Measurements from ENCODE around the gene TRIM42. TPM values are rescaled to one million over a fixed set of nuclear protein-coding genes. Genes with fewer than 3 reads are reported as not detected.
A peak's percentile ranks its signal among the peaks of the same experiment; 100 is the strongest.

TRIM42 gene
- total RNA-seq (2014; rRNA removed; shearing (Covaris generic)) (not detected in 2 replicates), total RNA-seq (2022) (not detected in 2 replicates), Bru-seq, nascent RNA (percentile 6 among the genes with signal in this experiment), BruChase-seq, experiment 1, labeled RNA remaining after a 6-hour chase (not detected), BruChase-seq, experiment 2, labeled RNA remaining after a 2-hour chase (percentile 6 among the genes with signal in this experiment)
- long read RNA-seq = 0 reads

DNA sequence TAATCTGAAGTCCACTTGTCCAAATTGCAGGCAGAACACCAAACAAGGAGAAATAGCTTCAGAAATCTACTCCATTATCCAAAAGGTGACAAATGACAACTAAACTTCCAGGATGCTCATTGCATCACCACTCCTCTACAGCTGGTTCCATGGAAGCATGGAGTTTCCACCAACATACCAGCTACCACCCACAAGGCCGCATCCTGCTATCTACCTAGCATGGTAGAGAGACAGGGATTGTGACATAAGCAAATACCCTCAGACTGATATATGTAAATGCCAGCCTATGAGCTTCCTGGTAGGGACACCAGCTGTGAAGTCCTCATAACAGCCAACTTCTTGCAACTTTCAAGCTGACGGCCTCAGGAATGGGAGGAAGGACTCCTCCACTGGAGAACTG is at the start of gene TRIM42:
TRIM42 (plus strand) TSS at position 301 of the 400 bp plus-strand sequence. CDS start 166 bp downstream, outside the sequence.
- BruUV-seq (replicated peaks) = no TSS peak
- intact Hi-C loops (cut with micrococcal nuclease; ENCODE audit: unreplicated experiment) = no loop called here
- Histone ChIP-seq H3K4me1 (ENCODE audit: insufficient read depth, low read length, poor library complexity, severe bottlenecking) (no peaks in the 10 kb centered on the region), H3K9me2 (ENCODE audit: insufficient read depth, low read length) (no peaks in the 10 kb centered on the region), H3K4me3 (ENCODE audit: low read depth, low read length, poor library complexity, severe bottlenecking) (no peak within 1 kb of the TSS), H2AFZ (ENCODE audit: low read length) (no peak within 1 kb of the TSS), H3K79me2 (ENCODE audit: insufficient read depth, low read depth, low read length) (no peaks in the 10 kb centered on the region), H3K27ac (ENCODE audit: low read depth, low read length, poor library complexity, severe bottlenecking) (no peak within 1 kb of the TSS), H3K4me2 (ENCODE audit: low read length) (no peak within 1 kb of the TSS), H3K36me3 (ENCODE audit: insufficient read depth, low read length) (no peaks in the 10 kb centered on the region), H4K20me1 (ENCODE audit: insufficient read depth, low read length) (no peaks in the 10 kb centered on the region), H3K9me3 (ENCODE audit: low read length) (no peaks in the 10 kb centered on the region)
- no peak for TF ChIP-seq EZH2phosphoT487 (IDR thresholded peaks at IDR 0.05; ENCODE audit: borderline replicate concordance, low read depth, low read length)
- TF ChIP-seq, protein P1, sequence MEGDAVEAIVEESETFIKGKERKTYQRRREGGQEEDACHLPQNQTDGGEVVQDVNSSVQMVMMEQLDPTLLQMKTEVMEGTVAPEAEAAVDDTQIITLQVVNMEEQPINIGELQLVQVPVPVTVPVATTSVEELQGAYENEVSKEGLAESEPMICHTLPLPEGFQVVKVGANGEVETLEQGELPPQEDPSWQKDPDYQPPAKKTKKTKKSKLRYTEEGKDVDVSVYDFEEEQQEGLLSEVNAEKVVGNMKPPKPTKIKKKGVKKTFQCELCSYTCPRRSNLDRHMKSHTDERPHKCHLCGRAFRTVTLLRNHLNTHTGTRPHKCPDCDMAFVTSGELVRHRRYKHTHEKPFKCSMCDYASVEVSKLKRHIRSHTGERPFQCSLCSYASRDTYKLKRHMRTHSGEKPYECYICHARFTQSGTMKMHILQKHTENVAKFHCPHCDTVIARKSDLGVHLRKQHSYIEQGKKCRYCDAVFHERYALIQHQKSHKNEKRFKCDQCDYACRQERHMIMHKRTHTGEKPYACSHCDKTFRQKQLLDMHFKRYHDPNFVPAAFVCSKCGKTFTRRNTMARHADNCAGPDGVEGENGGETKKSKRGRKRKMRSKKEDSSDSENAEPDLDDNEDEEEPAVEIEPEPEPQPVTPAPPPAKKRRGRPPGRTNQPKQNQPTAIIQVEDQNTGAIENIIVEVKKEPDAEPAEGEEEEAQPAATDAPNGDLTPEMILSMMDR (conservative IDR thresholded peaks at IDR 0.05; ENCODE audit: low read length) = no peak
- CTCF ChIA-PET (ENCODE audit: unreplicated experiment) = no interaction called here
- no peak for DNase-seq (ENCODE audit: low spot score)
- POLR2A ChIA-PET = interaction anchor here (1.2 kb wide), 1 partner anchor 9 kb away, joined by 3 read pairs; no protein-coding TSS in a partner anchor

DNA sequence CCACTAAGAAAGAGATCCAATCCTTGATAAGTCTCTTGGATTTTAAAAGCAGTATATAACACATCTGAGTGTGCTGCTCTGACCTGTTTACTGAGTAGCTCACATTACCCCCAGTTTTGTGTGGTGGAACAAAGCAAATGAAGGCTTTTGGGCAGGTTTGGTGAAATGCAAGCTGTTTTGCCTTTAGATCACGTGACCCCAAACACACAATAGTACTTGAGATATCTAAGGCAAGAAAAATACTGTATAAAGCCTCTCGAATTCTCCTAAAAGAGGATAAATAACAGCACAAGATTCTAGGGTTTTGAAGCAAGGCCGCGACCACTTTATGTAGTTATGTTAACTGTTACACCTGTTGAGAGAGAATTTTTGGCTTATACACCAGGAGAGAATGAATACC is 49.3 kb upstream of the TRIM42 start:
- no peaks in the 10 kb centered on the region for H4K20me1 ChIP-seq (ENCODE audit: insufficient read depth, low read length)
- ChIA-PET POLR2A (interaction anchor here (0.6 kb wide), 1 partner anchor 74 kb away, joined by 3 read pairs; no protein-coding TSS in a partner anchor), CTCF (ENCODE audit: unreplicated experiment) (no interaction called here)
- no peaks in the 10 kb centered on the region for H3K79me2 ChIP-seq (ENCODE audit: insufficient read depth, low read depth, low read length)
- H2AFZ ChIP-seq (ENCODE audit: low read length) = no peak overlapping the region
- no peak for TF ChIP-seq EZH2phosphoT487 (IDR thresholded peaks at IDR 0.05; ENCODE audit: borderline replicate concordance, low read depth, low read length)
- TF ChIP-seq, protein P1 (conservative IDR thresholded peaks at IDR 0.05; ENCODE audit: low read length) = no peak
- no peak overlapping the region for H3K4me2 ChIP-seq (ENCODE audit: low read length)
- no peak overlapping the region for H3K4me3 ChIP-seq (ENCODE audit: low read depth, low read length, poor library complexity, severe bottlenecking)
- no peaks in the 10 kb centered on the region for H3K9me3 ChIP-seq (ENCODE audit: low read length)
- no peaks in the 10 kb centered on the region for H3K9me2 ChIP-seq (ENCODE audit: insufficient read depth, low read length)
- no peaks in the 10 kb centered on the region for H3K4me1 ChIP-seq (ENCODE audit: insufficient read depth, low read length, poor library complexity, severe bottlenecking)
- H3K36me3 ChIP-seq (ENCODE audit: insufficient read depth, low read length) = no peaks in the 10 kb centered on the region
- no peak for DNase-seq (ENCODE audit: low spot score)
- intact Hi-C loops (cut with micrococcal nuclease; ENCODE audit: unreplicated experiment) = no loop called here
- BruUV-seq (replicated peaks) = no TSS peak
- H3K27ac ChIP-seq (ENCODE audit: low read depth, low read length, poor library complexity, severe bottlenecking) = no peak overlapping the region

DNA sequence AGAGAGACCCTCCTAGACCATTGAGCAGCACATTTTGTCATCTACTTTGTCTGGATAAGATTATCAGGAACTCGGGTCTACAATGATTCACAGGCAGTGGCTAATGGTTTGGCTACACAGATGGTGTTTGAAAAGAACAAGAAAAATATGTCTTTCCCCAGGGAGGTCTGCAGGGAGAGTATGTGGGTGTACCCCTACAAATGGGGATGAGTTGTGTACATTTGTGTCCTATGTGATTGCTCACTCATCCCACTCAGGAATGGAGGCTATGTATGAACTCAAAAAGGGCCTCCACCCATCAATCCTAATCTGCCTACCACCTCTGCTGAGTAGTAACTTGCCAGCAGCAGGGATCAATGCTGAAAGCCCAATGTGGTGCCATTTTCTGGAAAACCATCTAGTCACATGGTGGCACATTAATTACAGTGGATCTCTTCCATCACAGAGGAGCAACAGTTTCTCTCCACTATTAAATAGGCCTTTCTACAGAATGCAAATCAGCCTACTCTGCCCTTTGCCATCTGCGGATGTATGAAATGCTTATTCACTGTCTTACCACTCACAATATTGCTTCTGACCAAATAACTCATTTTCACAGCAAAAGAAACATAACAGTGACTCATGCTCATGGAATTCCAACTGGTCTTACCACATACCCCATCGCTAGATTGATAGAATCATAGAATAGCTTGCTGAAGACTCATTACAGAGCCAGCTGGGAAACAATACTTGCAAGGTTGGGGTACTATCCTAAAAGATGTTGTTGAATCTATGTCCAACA is 48.3 kb upstream of the TRIM42 start:
- TF ChIP-seq EZH2phosphoT487 (IDR thresholded peaks at IDR 0.05; ENCODE audit: borderline replicate concordance, low read depth, low read length) = no peak
- TF ChIP-seq, protein P1 (conservative IDR thresholded peaks at IDR 0.05; ENCODE audit: low read length) = no peak
- H3K4me1 ChIP-seq (ENCODE audit: insufficient read depth, low read length, poor library complexity, severe bottlenecking) = no peaks in the 10 kb centered on the region
- ChIA-PET CTCF (ENCODE audit: unreplicated experiment) (no interaction called here), POLR2A (interaction anchor here (0.6 kb wide), 1 partner anchor 73 kb away, joined by 3 read pairs; no protein-coding TSS in a partner anchor)
- no peak overlapping the region for H3K27ac ChIP-seq (ENCODE audit: low read depth, low read length, poor library complexity, severe bottlenecking)
- no TSS peak for BruUV-seq (replicated peaks)
- no peak overlapping the region for H3K4me2 ChIP-seq (ENCODE audit: low read length)
- no peaks in the 10 kb centered on the region for H4K20me1 ChIP-seq (ENCODE audit: insufficient read depth, low read length)
- no peak overlapping the region for H2AFZ ChIP-seq (ENCODE audit: low read length)
- intact Hi-C loops (cut with micrococcal nuclease; ENCODE audit: unreplicated experiment) = no loop called here
- H3K79me2 ChIP-seq (ENCODE audit: insufficient read depth, low read depth, low read length) = no peaks in the 10 kb centered on the region
- H3K9me2 ChIP-seq (ENCODE audit: insufficient read depth, low read length) = no peaks in the 10 kb centered on the region
- H3K9me3 ChIP-seq (ENCODE audit: low read length) = no peaks in the 10 kb centered on the region
- H3K36me3 ChIP-seq (ENCODE audit: insufficient read depth, low read length) = no peaks in the 10 kb centered on the region
- no peak overlapping the region for H3K4me3 ChIP-seq (ENCODE audit: low read depth, low read length, poor library complexity, severe bottlenecking)
- DNase-seq (ENCODE audit: low spot score) = no peak

All from OCI-LY7 (cell line).